Endothelial cell of umbilical vein (primary cell): Measurements from ENCODE around the gene NDUFS8.

ENCODE experiments used
- CTCF ChIP-seq, 2 donors: IDR thresholded peaks; 1 replicate in 1 of 2; 2 replicates in 1 of 2; pipeline ENCODE4 v1.5.1; 2011; ENCODE audit warnings: low read length in 2 of 2, mild to moderate bottlenecking in 2 of 2, moderate library complexity in 2 of 2, control low read depth in 1 of 2, inconsistent platforms in 1 of 2, low read depth in 1 of 2; ENCODE audit not compliant: insufficient read depth in 1 of 2; ENCODE audit errors: extremely low read depth in 1 of 2
- EZH2 ChIP-seq: IDR thresholded peaks from 2 replicates; pipeline ENCODE4 v1.6.1; 2012; ENCODE audit warnings: borderline replicate concordance, low read depth, mild to moderate bottlenecking, moderate library complexity, low read length, inconsistent platforms; ENCODE audit not compliant: severe bottlenecking
- FOS ChIP-seq: IDR thresholded peaks from 2 replicates; pipeline ENCODE4 v1.6.1; 2011; ENCODE audit warnings: mild to moderate bottlenecking, low read length, moderate library complexity, borderline replicate concordance; ENCODE audit not compliant: insufficient read depth
- GATA2 ChIP-seq: IDR thresholded peaks from 2 replicates; pipeline ENCODE4 v1.7.0; 2011; ENCODE audit warnings: low read depth, mild to moderate bottlenecking, moderate library complexity, mixed read lengths, low read length; ENCODE audit not compliant: insufficient read length, insufficient read depth
- JUN ChIP-seq: IDR thresholded peaks from 2 replicates; pipeline ENCODE4 v1.6.1; 2011; ENCODE audit warnings: borderline replicate concordance, low read depth; ENCODE audit not compliant: insufficient read length, insufficient read depth
- MAX ChIP-seq: IDR thresholded peaks from 2 replicates; pipeline ENCODE4 v1.6.1; 2011; ENCODE audit not compliant: insufficient read depth, insufficient read length
- MYC ChIP-seq: IDR thresholded peaks from one replicate; pipeline ENCODE4 v1.6.1; 2011; ENCODE audit warnings: mild to moderate bottlenecking, low read depth, low read length
- POLR2A ChIP-seq: IDR thresholded peaks from 2 replicates; pipeline ENCODE4 v1.6.1; 2012; ENCODE audit warnings: low read depth, mild to moderate bottlenecking, control low read depth, low read length
- POLR2AphosphoS5 ChIP-seq: IDR thresholded peaks from 2 replicates; pipeline ENCODE4 v1.6.1; 2012; ENCODE audit warnings: low read depth, mild to moderate bottlenecking, control low read depth, low read length, moderate library complexity; ENCODE audit not compliant: insufficient read depth

GRCh38 chr11:68052137-68052873 is 21.8 kb downstream of the NDUFS8 start:
- TF ChIP-seq CTCF (IDR thresholded peaks at IDR 0.05; ENCODE audit: extremely low read depth in 1 of 2, insufficient read depth in 1 of 2, low read depth in 1 of 2, low read length in 2 of 2) (no peak), POLR2A (no peak), EZH2 (no peak), MYC (no peak), POLR2AphosphoS5 (no peak), MAX (no peak), JUN (no peak), FOS (no peak), GATA2 (no peak)
